GM21381 (cell line): ENCODE results near the gene VWF.
"Not testable (repeated sequence)": the region's sequence is repeated elsewhere in the genome, so short reads cannot be mapped to it uniquely, and the experiment has no call there.

Experiments used
- ATAC-seq: cut with Tn5 transposase; IDR thresholded peaks from one replicate; pipeline ENCODE4 v1.9.1; 2021; ENCODE audit warnings: mild to moderate bottlenecking, moderate library complexity; ENCODE audit not compliant: unreplicated experiment

The VWF gene

GRCh38 chr12:6106218-6106617 lies 18.3 kb downstream of the VWF start:
- no peak for ATAC-seq

GRCh38 chr12:6104842-6105241 lies 19.6 kb downstream of the VWF start:
- no peak for ATAC-seq

GRCh38 chr12:6104027-6104426 lies 20.4 kb downstream of the VWF start:
- ATAC-seq: no peak

- ATAC-seq: not testable (repeated sequence)
These were observed 22.4 kb downstream of the VWF start for GRCh38 chr12:6102021-6102420.

GRCh38 chr12:6099316-6099715 lies 25.2 kb downstream of the VWF start:
- no peak for ATAC-seq

- no peak for ATAC-seq
These were observed 27.1 kb downstream of the VWF start for GRCh38 chr12:6097411-6097810.

- no peak for ATAC-seq
These were observed 27.9 kb downstream of the VWF start for GRCh38 chr12:6096527-6096926.

- ATAC-seq: no peak
These were observed 29.2 kb downstream of the VWF start for GRCh38 chr12:6095269-6095668.

- ATAC-seq: no peak
These were observed 30.7 kb downstream of the VWF start for GRCh38 chr12:6093764-6094163.

GRCh38 chr12:6092784-6093722 lies 31.4 kb downstream of the VWF start:
- ATAC-seq: no peak

- no peak for ATAC-seq
These were observed 32.5 kb downstream of the VWF start for GRCh38 chr12:6091786-6092566.

GRCh38 chr12:6090803-6091202 lies 33.7 kb downstream of the VWF start:
- ATAC-seq: no peak

- no peak for ATAC-seq
These were observed 35.3 kb downstream of the VWF start for GRCh38 chr12:6088921-6089747.

GRCh38 chr12:6086316-6086715 lies 38.2 kb downstream of the VWF start:
- ATAC-seq: no peak

GRCh38 chr12:6085841-6086240 lies 38.6 kb downstream of the VWF start:
- no peak for ATAC-seq

GRCh38 chr12:6084969-6085450 lies 39.5 kb downstream of the VWF start:
- no peak for ATAC-seq

GRCh38 chr12:6084261-6084968 lies 40.1 kb downstream of the VWF start:
- ATAC-seq: no peak

GRCh38 chr12:6083601-6084000 lies 40.9 kb downstream of the VWF start:
- no peak for ATAC-seq

GRCh38 chr12:6082613-6083012 lies 41.9 kb downstream of the VWF start:
- ATAC-seq: no peak
